Vagina (tissue), 2 donors: ENCODE data around the gene SLC16A9. TPM values are rescaled to one million over a fixed set of nuclear protein-coding genes. Genes with fewer than 3 reads are reported as not detected.
A peak's percentile ranks its signal among the peaks of the same experiment; 100 is the strongest.
"Not testable (repeated sequence)": the region's sequence is repeated elsewhere in the genome, so short reads cannot be mapped to it uniquely, and the experiment has no call there.

Source experiments
- DNase-seq, 2 donors: peaks; one replicate each; pipeline ENCODE4 v3.0.0-alpha.2; 2017; ENCODE audit errors: extremely low spot score in 2 of 2
- H3K27ac ChIP-seq: fragments of 200-600 bp; sonication (generic); one replicate; pipeline ENCODE4 v1.5.1; 2019
- H3K27me3 ChIP-seq: fragments of 200-600 bp; sonication (generic); one replicate; pipeline ENCODE4 v1.5.1; 2019
- H3K36me3 ChIP-seq, 2 donors: fragments of 200-600 bp; sonication (generic); one replicate each; pipeline ENCODE4 v1.5.1; 2017 to 2019
- H3K4me1 ChIP-seq: fragments of 200-600 bp; sonication (generic); one replicate; pipeline ENCODE4 v1.5.1; 2019
- H3K4me3 ChIP-seq, 2 donors: fragments of 200-600 bp; sonication (generic); 1 replicate in 1 of 2; 2 replicates in 1 of 2; pipeline ENCODE4 v1.5.1; 2016 to 2019
- H3K9me3 ChIP-seq: fragments of 200-600 bp; sonication (generic); one replicate; pipeline ENCODE4 v1.5.1; 2019
- POLR2A ChIP-seq, 2 donors: fragments of 450-650 bp; IDR thresholded peaks; one replicate each; pipeline ENCODE4 v1.6.1; 2017; ENCODE audit warnings: antibody characterized with exemption in 2 of 2, mild to moderate bottlenecking in 2 of 2, moderate library complexity in 2 of 2
- POLR2AphosphoS5 ChIP-seq, 2 donors: sonication (generic); formaldehyde crosslinking; IDR thresholded peaks; one replicate each; pipeline ENCODE4 v1.9.0; 2017; ENCODE audit warnings: antibody characterized with exemption in 2 of 2, mild to moderate bottlenecking in 2 of 2, low read depth in 1 of 2; ENCODE audit not compliant: insufficient read depth in 1 of 2
- intact Hi-C: fragments of 100-400 bp; cut with DNase I; formaldehyde crosslinking; loops from one replicate; pipeline ENCODE4 v1.15.1; 2023
- total RNA-seq: library from RNA; depleted of rRNA; stranded (reverse); fragments of >200 nt; gene quantifications from one replicate; pipeline ENCODE4 v1.2.3, GENCODE V29; 2016
- TF ChIP-seq, protein P1 (sequence below), 3 experiments: fragments of 450-650 bp in 2 of 3; fragments of 200-600 bp in 1 of 3; sonication (generic) in 1 of 3; IDR thresholded peaks; one replicate each; pipeline ENCODE4 v1.5.1; 2017 to 2019; ENCODE audit warnings: antibody characterized with exemption in 3 of 3, mild to moderate bottlenecking in 2 of 3, moderate library complexity in 2 of 3

The SLC16A9 gene
- total RNA-seq, 1 donor from 2014 or later: 3.7 TPM

DNA sequence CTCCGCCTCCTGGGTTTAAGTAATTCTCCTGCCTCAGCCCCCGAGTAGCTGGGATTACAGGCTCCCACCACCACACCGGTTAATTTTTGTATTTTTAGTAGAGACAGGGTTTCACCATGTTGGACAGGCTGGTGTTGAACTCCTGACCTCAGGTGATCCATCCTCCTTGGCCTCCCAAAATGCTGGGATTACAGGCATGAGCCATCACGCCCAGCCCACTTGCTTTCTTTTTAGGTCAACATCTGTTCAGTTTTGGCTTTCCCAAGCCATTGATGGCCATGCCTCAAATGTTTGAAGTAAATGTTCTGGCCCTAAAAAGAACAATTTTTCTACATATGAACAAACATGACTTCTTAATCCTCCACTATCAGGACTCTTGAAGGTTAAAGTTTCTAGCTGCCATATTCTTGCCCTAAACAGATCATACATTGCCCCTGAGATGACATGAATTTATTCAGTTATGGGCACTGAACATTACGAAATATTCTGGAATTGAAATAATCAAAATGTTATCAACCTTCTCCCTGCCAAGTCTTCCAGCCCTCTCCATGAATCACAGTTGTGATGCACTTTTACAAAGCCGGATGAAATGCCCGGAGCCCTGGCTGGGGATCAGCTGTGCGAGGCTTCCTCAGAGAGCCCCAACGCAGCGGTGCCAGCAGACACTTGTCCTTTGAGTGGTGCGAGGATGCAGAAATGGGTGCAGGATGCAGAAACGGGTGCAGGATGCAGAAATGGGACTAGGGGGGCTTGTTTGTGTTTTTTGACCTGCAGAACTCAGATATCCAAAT lies 40.7 kb upstream of the SLC16A9 start:
- H3K4me1 ChIP-seq: peaks cover 21% of the 10 kb centered on the region
- no peak overlapping the region for H3K27ac ChIP-seq
- H3K36me3 ChIP-seq: no peaks in the 10 kb centered on the region
- no peak overlapping the region for H3K4me3 ChIP-seq
- TF ChIP-seq POLR2A (IDR thresholded peaks at IDR 0.05) (no peak), POLR2AphosphoS5 (IDR thresholded peaks at IDR 0.05; ENCODE audit: insufficient read depth in 1 of 2, low read depth in 1 of 2) (no peak)
- TF ChIP-seq, protein P1, sequence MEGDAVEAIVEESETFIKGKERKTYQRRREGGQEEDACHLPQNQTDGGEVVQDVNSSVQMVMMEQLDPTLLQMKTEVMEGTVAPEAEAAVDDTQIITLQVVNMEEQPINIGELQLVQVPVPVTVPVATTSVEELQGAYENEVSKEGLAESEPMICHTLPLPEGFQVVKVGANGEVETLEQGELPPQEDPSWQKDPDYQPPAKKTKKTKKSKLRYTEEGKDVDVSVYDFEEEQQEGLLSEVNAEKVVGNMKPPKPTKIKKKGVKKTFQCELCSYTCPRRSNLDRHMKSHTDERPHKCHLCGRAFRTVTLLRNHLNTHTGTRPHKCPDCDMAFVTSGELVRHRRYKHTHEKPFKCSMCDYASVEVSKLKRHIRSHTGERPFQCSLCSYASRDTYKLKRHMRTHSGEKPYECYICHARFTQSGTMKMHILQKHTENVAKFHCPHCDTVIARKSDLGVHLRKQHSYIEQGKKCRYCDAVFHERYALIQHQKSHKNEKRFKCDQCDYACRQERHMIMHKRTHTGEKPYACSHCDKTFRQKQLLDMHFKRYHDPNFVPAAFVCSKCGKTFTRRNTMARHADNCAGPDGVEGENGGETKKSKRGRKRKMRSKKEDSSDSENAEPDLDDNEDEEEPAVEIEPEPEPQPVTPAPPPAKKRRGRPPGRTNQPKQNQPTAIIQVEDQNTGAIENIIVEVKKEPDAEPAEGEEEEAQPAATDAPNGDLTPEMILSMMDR (IDR thresholded peaks at IDR 0.05): no peak
- H3K27me3 ChIP-seq: no peaks in the 10 kb centered on the region
- no peaks in the 10 kb centered on the region for H3K9me3 ChIP-seq
- DNase-seq: no peak
- intact Hi-C loops: no loop called here

DNA sequence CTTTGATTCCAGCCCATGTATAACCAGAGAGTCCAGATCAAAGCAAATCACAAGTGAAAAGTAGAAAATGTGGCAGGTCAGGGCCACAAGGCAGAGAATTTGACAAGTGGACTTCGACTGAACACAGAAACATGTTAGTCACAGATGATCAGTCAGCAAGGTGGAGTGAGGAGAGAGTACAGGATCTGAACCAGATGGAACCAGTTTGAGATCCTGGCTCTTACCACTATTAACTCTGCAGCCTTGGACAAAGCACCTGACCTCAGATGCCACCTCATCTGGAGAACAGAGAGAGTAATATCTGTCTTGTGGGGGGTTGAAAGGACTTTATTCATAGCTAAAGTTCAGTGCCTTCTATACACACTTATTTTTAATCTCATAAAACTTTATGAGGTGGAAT lies 39.2 kb upstream of the SLC16A9 start:
- Histone ChIP-seq H3K27ac (no peak overlapping the region), H3K4me1 (peaks cover 21% of the 10 kb centered on the region), H3K9me3 (no peaks in the 10 kb centered on the region), H3K4me3 (no peak overlapping the region), H3K27me3 (no peaks in the 10 kb centered on the region), H3K36me3 (no peaks in the 10 kb centered on the region)
- intact Hi-C loops: no loop called here
- peak in 1 of 2 donors; percentile 18 for DNase-seq
- TF ChIP-seq, protein P1 (IDR thresholded peaks at IDR 0.05): no peak
- TF ChIP-seq POLR2A (IDR thresholded peaks at IDR 0.05): no peak
- TF ChIP-seq POLR2AphosphoS5 (IDR thresholded peaks at IDR 0.05; ENCODE audit: insufficient read depth in 1 of 2, low read depth in 1 of 2): no peak

DNA sequence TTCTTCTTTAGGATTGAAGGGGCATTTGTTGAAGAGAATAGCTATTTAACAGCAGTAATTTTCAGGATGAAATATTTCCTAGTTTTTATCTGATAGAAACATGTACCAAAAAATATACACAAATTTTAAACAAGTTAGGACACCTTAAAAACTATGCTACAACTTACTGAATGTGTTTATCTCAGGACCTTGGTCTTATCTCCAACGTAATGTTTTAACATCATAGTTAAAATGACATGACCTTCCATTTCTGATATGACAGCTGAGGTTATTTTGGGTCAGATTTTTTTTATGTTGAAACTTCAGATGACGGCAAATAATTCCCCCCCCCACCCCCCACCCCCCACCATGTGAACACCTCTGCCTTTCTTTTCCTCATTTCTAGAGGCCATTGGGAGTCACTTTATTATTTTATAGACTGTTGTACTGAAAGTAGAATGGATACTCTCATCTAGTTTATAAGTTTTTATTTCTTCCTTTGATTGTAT lies 35.6 kb upstream of the SLC16A9 start:
- Histone ChIP-seq H3K36me3 (no peaks in the 10 kb centered on the region), H3K9me3 (no peaks in the 10 kb centered on the region), H3K4me3 (no peak overlapping the region), H3K27ac (no peak overlapping the region), H3K4me1 (peaks cover 3% of the 10 kb centered on the region), H3K27me3 (no peaks in the 10 kb centered on the region)
- DNase-seq: no peak
- TF ChIP-seq POLR2A (IDR thresholded peaks at IDR 0.05): no peak
- TF ChIP-seq, protein P1 (IDR thresholded peaks at IDR 0.05): no peak
- no peak for TF ChIP-seq POLR2AphosphoS5 (IDR thresholded peaks at IDR 0.05; ENCODE audit: insufficient read depth in 1 of 2, low read depth in 1 of 2)
- intact Hi-C loops: no loop called here

DNA sequence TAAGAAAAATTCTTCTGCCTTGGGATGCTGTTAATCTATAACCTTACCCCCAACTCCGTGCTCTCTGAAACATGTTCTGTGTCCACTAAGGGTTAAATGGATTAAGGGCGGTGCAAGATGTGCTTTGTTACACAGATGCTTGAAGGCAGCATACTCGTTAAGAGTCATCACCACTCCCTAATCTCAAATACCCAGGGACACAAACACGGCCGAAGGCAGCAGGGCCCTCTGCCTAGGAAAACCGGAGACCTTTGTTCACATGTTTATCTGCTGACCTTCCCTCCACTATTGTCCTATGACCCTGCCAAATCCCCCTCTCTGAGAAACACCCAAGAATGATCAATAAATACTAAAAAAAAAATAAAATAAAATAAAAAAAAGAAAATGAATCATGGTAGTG lies 35.1 kb upstream of the SLC16A9 start:
- H3K4me3 ChIP-seq, intact Hi-C loops, H3K9me3 ChIP-seq, DNase-seq, H3K27me3 ChIP-seq, H3K4me1 ChIP-seq, H3K27ac ChIP-seq, H3K36me3 ChIP-seq: not testable (repeated sequence)

DNA sequence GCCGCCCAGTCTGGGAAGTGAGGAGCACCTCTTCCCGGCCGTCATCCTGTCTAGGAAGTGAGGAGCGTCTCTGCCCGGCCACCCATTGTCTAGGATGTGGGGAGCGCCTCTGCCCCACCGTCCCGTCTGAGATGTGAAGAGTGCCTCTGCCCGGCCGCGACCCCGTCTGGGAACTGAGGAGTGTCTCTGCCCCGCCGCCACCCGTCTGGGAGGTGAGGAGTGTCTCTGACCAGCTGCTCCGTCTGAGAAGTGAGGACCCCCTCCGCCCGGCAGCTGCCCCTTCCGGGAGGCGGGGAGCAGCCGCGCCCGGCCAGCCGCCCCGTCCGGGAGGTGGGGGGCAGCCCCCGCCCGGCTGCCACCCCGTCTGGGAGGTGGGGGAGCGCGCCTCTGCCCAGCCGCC lies 34.5 kb upstream of the SLC16A9 start:
- H3K4me3 ChIP-seq, H3K27me3 ChIP-seq, DNase-seq, H3K4me1 ChIP-seq, H3K36me3 ChIP-seq, H3K9me3 ChIP-seq, H3K27ac ChIP-seq, intact Hi-C loops: not testable (repeated sequence)

DNA sequence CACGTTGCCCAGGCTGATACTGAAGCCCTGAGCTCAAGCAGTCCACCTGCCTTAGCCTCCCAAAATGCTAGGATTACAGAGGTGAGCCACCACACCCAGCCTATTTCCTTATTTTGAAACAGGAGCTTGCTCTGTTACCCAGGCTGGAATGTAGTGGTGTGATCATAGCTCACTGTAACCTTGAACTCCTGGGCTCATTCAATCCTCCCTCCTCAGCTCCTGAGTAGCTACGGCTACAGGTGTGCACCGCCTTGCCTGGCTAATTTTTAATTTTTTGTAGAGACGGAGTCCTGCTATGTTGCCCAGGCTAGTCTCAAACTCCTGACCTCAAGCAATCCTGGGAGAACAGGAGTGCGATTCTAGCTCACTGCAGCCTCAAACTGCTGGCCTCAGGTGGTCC lies 31.9 kb upstream of the SLC16A9 start:
- no peak overlapping the region for H3K27ac ChIP-seq
- no peaks in the 10 kb centered on the region for H3K36me3 ChIP-seq
- no peaks in the 10 kb centered on the region for H3K27me3 ChIP-seq
- intact Hi-C loops: no loop called here
- H3K4me3 ChIP-seq: no peak overlapping the region
- H3K9me3 ChIP-seq: no peaks in the 10 kb centered on the region
- TF ChIP-seq POLR2A (IDR thresholded peaks at IDR 0.05): no peak
- TF ChIP-seq POLR2AphosphoS5 (IDR thresholded peaks at IDR 0.05; ENCODE audit: insufficient read depth in 1 of 2, low read depth in 1 of 2): no peak
- TF ChIP-seq, protein P1 (IDR thresholded peaks at IDR 0.05): no peak
- no peaks in the 10 kb centered on the region for H3K4me1 ChIP-seq
- no peak for DNase-seq
